Neuronal stem cell (in vitro differentiated cells): Measurements from ENCODE around the gene USP2.

ENCODE experiments used
- DNase-seq: peaks from one replicate; pipeline ENCODE4 v3.0.0-alpha.2; 2013; ENCODE audit warnings: low spot score
- H2AFZ ChIP-seq: one replicate; pipeline ENCODE4 v1.6.1; 2013; ENCODE audit warnings: mild to moderate bottlenecking, low read length, inconsistent platforms
- H2AK5ac ChIP-seq: 2 replicates; pipeline ENCODE4 v1.6.1; 2013; ENCODE audit warnings: low read depth, mild to moderate bottlenecking, inconsistent platforms, low read length, moderate library complexity, mixed read lengths
- H2BK120ac ChIP-seq: 2 replicates; pipeline ENCODE4 v1.6.1; 2013; ENCODE audit warnings: low read depth, mild to moderate bottlenecking, inconsistent platforms, low read length, moderate library complexity, mixed read lengths
- H2BK12ac ChIP-seq: one replicate; pipeline ENCODE4 v1.6.1; 2013; ENCODE audit warnings: low read length, inconsistent platforms
- H2BK15ac ChIP-seq: 2 replicates; pipeline ENCODE4 v1.6.1; 2013; ENCODE audit warnings: mild to moderate bottlenecking, low read length, inconsistent platforms, mixed read lengths
- H2BK5ac ChIP-seq: one replicate; pipeline ENCODE4 v1.6.1; 2013; ENCODE audit warnings: inconsistent platforms, mild to moderate bottlenecking, low read length, moderate library complexity
- H3K14ac ChIP-seq: one replicate; pipeline ENCODE4 v1.6.1; 2013; ENCODE audit warnings: low read length, inconsistent platforms
- H3K18ac ChIP-seq: 2 replicates; pipeline ENCODE4 v1.6.1; 2013; ENCODE audit warnings: low read length, inconsistent platforms
- H3K23ac ChIP-seq: 2 replicates; pipeline ENCODE4 v1.6.1; 2013; ENCODE audit warnings: low read depth, mild to moderate bottlenecking, mixed read lengths, low read length, inconsistent platforms; ENCODE audit not compliant: poor library complexity
- H3K27ac ChIP-seq: replicated peaks from 3 replicates; pipeline ENCODE4 v1.5.1; 2013; ENCODE audit warnings: low read length, inconsistent platforms
- H3K27me3 ChIP-seq, 3 experiments: 2 replicates each; pipeline ENCODE4 v1.6.1; 2013; ENCODE audit warnings: low read length in 3 of 3, mild to moderate bottlenecking in 2 of 3, inconsistent platforms in 1 of 3, low read depth in 1 of 3, mixed read lengths in 1 of 3, moderate library complexity in 1 of 3; ENCODE audit not compliant: control insufficient read depth in 3 of 3, insufficient read depth in 3 of 3
- H3K36me3 ChIP-seq, 2 donors: replicated peaks in 1 of 2; 2 replicates each; pipeline ENCODE4 v1.6.1; 2013; ENCODE audit warnings: low read length in 2 of 2; ENCODE audit not compliant: control insufficient read depth in 2 of 2, insufficient read depth in 2 of 2
- H3K4ac ChIP-seq: 2 replicates; pipeline ENCODE4 v1.6.1; 2013; ENCODE audit warnings: inconsistent platforms, mild to moderate bottlenecking, low read length, moderate library complexity
- H3K4me1 ChIP-seq, 2 donors: 1 replicate in 1 of 2; 2 replicates in 1 of 2; pipeline ENCODE4 v1.6.1; 2013; ENCODE audit warnings: low read length in 2 of 2, low read depth in 1 of 2; ENCODE audit not compliant: control insufficient read depth in 2 of 2, insufficient read depth in 1 of 2
- H3K4me2 ChIP-seq: one replicate; pipeline ENCODE4 v1.6.1; 2013; ENCODE audit warnings: mild to moderate bottlenecking, low read length, inconsistent platforms; ENCODE audit not compliant: insufficient read depth, poor library complexity, severe bottlenecking
- H3K4me3 ChIP-seq, 2 donors: 2 replicates each; pipeline ENCODE4 v1.5.1; 2013; ENCODE audit warnings: low read length in 2 of 2, mild to moderate bottlenecking in 2 of 2, inconsistent platforms in 1 of 2, moderate library complexity in 1 of 2
- H3K79me1 ChIP-seq: one replicate; pipeline ENCODE4 v1.6.1; 2013; ENCODE audit warnings: low read depth, mild to moderate bottlenecking, inconsistent platforms, low read length, moderate library complexity
- H3K9ac ChIP-seq: one replicate; pipeline ENCODE4 v1.6.1; 2013; ENCODE audit warnings: mild to moderate bottlenecking, low read depth, low read length, inconsistent platforms; ENCODE audit not compliant: poor library complexity
- H3K9me3 ChIP-seq, 2 donors: replicated peaks in 1 of 2; 2 replicates each; pipeline versions ENCODE3 to v1.6.1; 2013; ENCODE audit warnings: low read length in 2 of 2, mild to moderate bottlenecking in 2 of 2, inconsistent platforms in 1 of 2, low read depth in 1 of 2, mixed read lengths in 1 of 2, moderate library complexity in 1 of 2; ENCODE audit not compliant: control insufficient read depth in 2 of 2, insufficient read depth in 1 of 2
- H4K8ac ChIP-seq: one replicate; pipeline ENCODE4 v1.6.1; 2013; ENCODE audit warnings: low read depth, mild to moderate bottlenecking, inconsistent platforms, low read length, moderate library complexity
- H4K91ac ChIP-seq: one replicate; pipeline ENCODE4 v1.6.1; 2013; ENCODE audit warnings: low read length, low read depth, mild to moderate bottlenecking, inconsistent platforms; ENCODE audit not compliant: poor library complexity
- WGBS, 2 donors: extraction: QIAGEN DNeasy Blood & Tissue Kit; methylation state at CpG; one replicate each; pipeline ENCODE4 v1.1.7; 2013; ENCODE audit warnings: missing lambda C conversion rate in 2 of 2, mixed read lengths in 1 of 2; ENCODE audit not compliant: insufficient read length in 2 of 2, insufficient replicate concordance in 1 of 2; ENCODE audit errors: extremely low coverage in 2 of 2; 5-methylcytosine and 5-hydroxymethylcytosine counted together

The USP2 gene

GRCh38 chr11:119338318-119338890 is 43.1 kb downstream of the USP2 start:
- Histone ChIP-seq H2BK5ac (no peak overlapping the region), H3K23ac (no peak overlapping the region), H3K9ac (no peak overlapping the region), H4K91ac (no peak overlapping the region), H3K79me1 (peaks cover 22% of the 10 kb centered on the region), H3K14ac (no peak overlapping the region), H2AK5ac (no peak overlapping the region), H3K27ac (peak overlapping the region; percentile 75), H2BK15ac (peak overlapping the region; percentile 51), H3K9me3 (no peaks in the 10 kb centered on the region), H3K27me3 (peaks cover 6 to 30% (median 29%) of the 10 kb centered on the region in 3 experiments), H2BK120ac (no peak overlapping the region), H3K36me3 (peaks cover 16% of the 10 kb centered on the region in 2 donors), H3K4ac (no peak overlapping the region), H2BK12ac (no peak overlapping the region), H3K4me2 (peak overlapping the region; percentile 71), H3K18ac (peak overlapping the region; percentile 71), H4K8ac (no peak overlapping the region), H3K4me3 (peak overlapping the region in 1 of 2 donors; percentile 63), H2AFZ (peak overlapping the region; percentile 18), H3K4me1 (peaks cover 33 to 41% of the 10 kb centered on the region in 2 donors)
- no CpG with 5 or more reads among the region's 17 CpGs for WGBS, 2 donors
- peak; percentile 88 for DNase-seq

DNA sequence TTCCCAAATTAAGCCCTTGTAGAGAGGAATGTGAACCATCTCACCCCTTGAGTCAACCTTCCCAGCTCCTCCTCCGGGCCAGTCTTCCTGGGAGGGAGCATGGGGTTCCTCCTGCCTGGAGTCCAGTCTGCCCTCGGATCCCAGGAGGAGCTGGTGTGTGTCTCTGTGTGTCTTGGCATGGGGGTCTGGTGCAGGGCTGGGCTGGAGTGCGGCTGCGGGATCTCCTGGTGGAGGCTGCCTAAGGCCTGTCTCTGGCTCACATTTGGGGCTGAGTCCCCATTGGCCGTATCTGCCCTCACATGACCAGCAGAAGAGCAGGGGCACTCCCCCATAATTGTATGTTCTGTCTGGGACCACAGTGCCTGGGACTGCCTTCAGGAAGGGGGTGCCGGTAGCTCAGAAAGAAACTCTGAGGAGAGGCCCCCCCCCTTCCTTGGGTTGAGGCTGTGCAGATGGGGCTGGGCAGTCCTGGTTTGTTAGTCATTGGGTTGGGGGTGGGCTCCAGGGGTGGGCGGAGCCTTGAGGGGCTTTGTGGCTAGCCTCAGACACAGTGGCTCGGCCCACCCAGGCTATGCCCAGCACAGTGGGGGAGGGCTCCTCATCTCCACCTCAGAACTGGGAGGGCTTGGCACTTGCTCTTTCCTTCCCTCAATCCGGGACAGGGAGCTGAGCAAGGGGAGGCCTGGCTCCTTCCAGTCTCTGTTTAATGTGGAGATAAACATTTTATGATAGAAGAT is 43.7 kb downstream of the USP2 start:
- no peak overlapping the region for H3K14ac ChIP-seq
- no peak overlapping the region for H2BK5ac ChIP-seq
- H3K36me3 ChIP-seq = peaks cover 16% of the 10 kb centered on the region in 2 donors
- no peak overlapping the region for H3K4ac ChIP-seq
- peak overlapping the region; percentile 58 for H3K4me2 ChIP-seq
- H3K27ac ChIP-seq = peak overlapping the region; percentile 75
- H4K91ac ChIP-seq = no peak overlapping the region
- no peaks in the 10 kb centered on the region for H3K9me3 ChIP-seq
- peaks cover 33 to 46% of the 10 kb centered on the region in 2 donors for H3K4me1 ChIP-seq
- no peak overlapping the region for H2BK120ac ChIP-seq
- peak overlapping the region; percentile 5 for H2AK5ac ChIP-seq
- peaks cover 22% of the 10 kb centered on the region for H3K79me1 ChIP-seq
- WGBS, 2 donors = no CpG with 5 or more reads among the region's 9 CpGs
- peak overlapping the region; percentile 34 for H2BK15ac ChIP-seq
- peak overlapping the region; percentile 84 for H3K18ac ChIP-seq
- peak overlapping the region; percentile 18 for H2AFZ ChIP-seq
- H3K27me3 ChIP-seq = peaks cover 6 to 29% (median 24%) of the 10 kb centered on the region in 3 experiments
- no peak overlapping the region for H3K23ac ChIP-seq
- DNase-seq = peak; percentile 83
- no peak overlapping the region for H3K4me3 ChIP-seq
- no peak overlapping the region for H4K8ac ChIP-seq
- no peak overlapping the region for H3K9ac ChIP-seq
- no peak overlapping the region for H2BK12ac ChIP-seq

- H3K4me2 ChIP-seq = no peak overlapping the region
- H3K9me3 ChIP-seq = no peaks in the 10 kb centered on the region
- H3K27me3 ChIP-seq = peaks cover 6 to 23% (median 15%) of the 10 kb centered on the region in 3 experiments
- H2AFZ ChIP-seq = no peak overlapping the region
- peak overlapping the region; percentile 5 for H2AK5ac ChIP-seq
- WGBS, 2 donors = no CpG with 5 or more reads among the region's 9 CpGs
- no peak overlapping the region for H2BK5ac ChIP-seq
- no peak overlapping the region for H3K23ac ChIP-seq
- H3K14ac ChIP-seq = no peak overlapping the region
- no peak overlapping the region for H3K9ac ChIP-seq
- DNase-seq = no peak
- no peak overlapping the region for H3K4me3 ChIP-seq
- H4K8ac ChIP-seq = no peak overlapping the region
- H2BK15ac ChIP-seq = peak overlapping the region; percentile 34
- no peak overlapping the region for H2BK12ac ChIP-seq
- peak overlapping the region; percentile 75 for H3K27ac ChIP-seq
- no peak overlapping the region for H2BK120ac ChIP-seq
- peaks cover 33 to 49% of the 10 kb centered on the region in 2 donors for H3K4me1 ChIP-seq
- H3K36me3 ChIP-seq = peaks cover 16% of the 10 kb centered on the region in 2 donors
- no peak overlapping the region for H3K18ac ChIP-seq
- peaks cover 22% of the 10 kb centered on the region for H3K79me1 ChIP-seq
- no peak overlapping the region for H4K91ac ChIP-seq
- H3K4ac ChIP-seq = no peak overlapping the region
Observed at GRCh38 chr11:119336744-119337469, 44.6 kb downstream of the USP2 start.
